OCI-LY3 (cell line): Measurements from ENCODE around the gene ACSF3.

Source experiments
- CTCF ChIP-seq: fragments of 200-600, 300-600 bp; sonication (generic); IDR thresholded peaks from 2 replicates; pipeline ENCODE4 v1.5.1; 2014; ENCODE audit warnings: antibody characterized with exemption, low read length, low read depth
- EZH2phosphoT487 ChIP-seq: fragments of 200-600 bp; shearing (Covaris generic); IDR thresholded peaks from 2 replicates; pipeline ENCODE4 v1.6.1; 2018; ENCODE audit warnings: antibody characterized with exemption, mixed run types, low read depth

- no peak for TF ChIP-seq CTCF
- TF ChIP-seq EZH2phosphoT487 = no peak
These were observed 91.5 kb downstream of the ACSF3 start for GRCh38 chr16:89184933-89185794.
